ENCODE data around the gene FAM83E.

DNA sequence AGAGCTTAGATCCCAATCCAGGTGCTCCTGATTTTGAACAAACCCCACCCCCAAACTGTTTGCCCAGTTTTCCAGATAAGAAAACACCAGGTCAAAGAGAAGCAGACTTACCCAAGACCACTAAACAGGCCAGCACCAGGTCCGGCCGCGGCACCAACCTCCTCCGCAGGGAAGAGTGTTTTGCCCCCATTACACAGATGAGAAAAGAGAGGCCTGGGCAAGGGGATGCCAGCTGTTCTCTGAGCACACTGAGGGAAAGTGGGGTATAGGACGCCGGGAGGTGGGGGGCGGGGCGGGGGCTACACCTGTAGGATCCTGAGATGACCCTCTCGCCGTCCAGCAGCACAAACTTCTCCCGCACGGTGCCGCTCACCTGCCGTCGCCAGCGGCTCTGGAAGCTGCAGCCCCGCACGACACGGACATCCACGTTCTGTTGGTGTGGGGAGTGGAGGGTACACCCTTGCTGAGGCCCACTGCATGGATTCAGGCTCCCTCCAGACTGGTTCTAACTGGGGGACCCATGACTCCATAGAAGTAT lies 5.2 kb downstream of the FAM83E start:
- TF ChIP-seq NR3C1 (CRISPR knock-in tag; conservative IDR thresholded peaks at IDR 0.05; ENCODE audit: low read depth): no peak
- TF ChIP-seq, protein P1, sequence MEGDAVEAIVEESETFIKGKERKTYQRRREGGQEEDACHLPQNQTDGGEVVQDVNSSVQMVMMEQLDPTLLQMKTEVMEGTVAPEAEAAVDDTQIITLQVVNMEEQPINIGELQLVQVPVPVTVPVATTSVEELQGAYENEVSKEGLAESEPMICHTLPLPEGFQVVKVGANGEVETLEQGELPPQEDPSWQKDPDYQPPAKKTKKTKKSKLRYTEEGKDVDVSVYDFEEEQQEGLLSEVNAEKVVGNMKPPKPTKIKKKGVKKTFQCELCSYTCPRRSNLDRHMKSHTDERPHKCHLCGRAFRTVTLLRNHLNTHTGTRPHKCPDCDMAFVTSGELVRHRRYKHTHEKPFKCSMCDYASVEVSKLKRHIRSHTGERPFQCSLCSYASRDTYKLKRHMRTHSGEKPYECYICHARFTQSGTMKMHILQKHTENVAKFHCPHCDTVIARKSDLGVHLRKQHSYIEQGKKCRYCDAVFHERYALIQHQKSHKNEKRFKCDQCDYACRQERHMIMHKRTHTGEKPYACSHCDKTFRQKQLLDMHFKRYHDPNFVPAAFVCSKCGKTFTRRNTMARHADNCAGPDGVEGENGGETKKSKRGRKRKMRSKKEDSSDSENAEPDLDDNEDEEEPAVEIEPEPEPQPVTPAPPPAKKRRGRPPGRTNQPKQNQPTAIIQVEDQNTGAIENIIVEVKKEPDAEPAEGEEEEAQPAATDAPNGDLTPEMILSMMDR (IDR thresholded peaks at IDR 0.05): no peak
- no peak for TF ChIP-seq FOXP1 (CRISPR knock-in tag; IDR thresholded peaks at IDR 0.05; ENCODE audit: borderline replicate concordance)
- TF ChIP-seq, protein P2, sequence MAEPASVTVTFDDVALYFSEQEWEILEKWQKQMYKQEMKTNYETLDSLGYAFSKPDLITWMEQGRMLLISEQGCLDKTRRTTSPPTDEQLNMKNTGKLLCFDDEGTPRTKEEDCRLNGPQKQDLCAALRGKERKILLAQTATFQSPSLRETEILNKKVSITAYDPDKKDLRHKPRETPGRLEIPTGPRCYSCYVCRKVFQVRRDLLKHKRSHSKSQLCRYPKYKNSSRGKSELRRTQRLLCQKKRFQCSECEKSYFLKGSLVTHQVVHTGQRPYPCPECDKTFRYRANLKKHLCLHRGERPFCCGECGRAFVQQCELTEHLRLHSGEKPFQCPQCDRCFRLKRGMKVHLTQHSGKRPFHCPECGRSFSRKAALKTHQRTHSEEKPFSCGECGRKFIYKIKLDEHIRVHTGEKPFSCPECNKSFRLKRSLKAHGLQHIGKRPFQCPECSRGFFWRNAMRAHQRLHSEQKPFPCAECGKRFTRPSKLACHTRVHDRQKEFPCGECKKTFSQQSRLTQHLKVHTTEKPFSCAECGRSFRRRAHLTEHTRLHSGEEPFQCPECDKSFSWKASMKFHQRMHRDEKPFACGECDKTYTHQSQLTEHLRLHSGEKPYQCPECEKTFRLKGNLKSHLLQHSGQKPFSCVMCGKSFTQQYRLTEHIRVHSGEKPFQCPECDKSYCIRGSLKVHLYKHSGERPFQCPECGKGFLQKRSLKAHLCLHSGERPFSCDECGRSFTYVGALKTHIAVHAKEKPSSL (CRISPR knock-in tag; conservative IDR thresholded peaks at IDR 0.05): no peak
